ENCODE results near the gene DIPK1A. TPM values are rescaled to one million over a fixed set of nuclear protein-coding genes. Genes with fewer than 3 reads are reported as not detected.

The DIPK1A gene
- total and polyA plus RNA-seq, 2 donors (not counting 1 experiment from before 2014, with no cell fraction given) = 19.7 to 85.7 TPM

DNA sequence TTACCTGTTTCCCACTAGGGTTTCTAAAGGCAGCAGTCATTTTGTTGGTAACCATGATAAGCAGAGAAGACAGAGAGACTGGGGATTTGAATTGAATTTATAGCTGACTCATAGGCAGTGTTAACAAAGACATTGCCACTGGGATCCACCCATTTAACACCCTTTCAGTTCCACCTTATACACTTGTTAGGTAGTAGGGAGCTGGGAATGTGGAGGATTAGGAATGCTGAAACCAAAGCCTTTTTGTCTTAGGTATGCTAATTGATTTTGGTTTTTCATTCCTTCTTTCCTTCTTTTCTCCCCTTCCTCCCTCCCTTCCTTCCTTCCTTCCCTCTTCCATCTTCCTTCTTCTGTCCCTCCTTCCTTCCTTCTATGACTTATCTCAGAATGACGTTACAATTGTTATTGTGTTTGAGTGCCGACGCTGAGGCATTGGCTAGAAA, 168.9 kb downstream of the DIPK1A start:
- DNase-seq (ENCODE audit: low read depth in 2 of 2) = no peak

More for the DNA sequence above, 168.9 kb downstream of the DIPK1A start:
- H2AFZ ChIP-seq (ENCODE audit: low read length) = no peak overlapping the region
- no peak overlapping the region for H3K9ac ChIP-seq (ENCODE audit: insufficient read depth, low read length)
- no peaks in the 10 kb centered on the region for H3K36me3 ChIP-seq (ENCODE audit: control insufficient read depth, insufficient read depth, low read length)
- TF ChIP-seq, protein P1, sequence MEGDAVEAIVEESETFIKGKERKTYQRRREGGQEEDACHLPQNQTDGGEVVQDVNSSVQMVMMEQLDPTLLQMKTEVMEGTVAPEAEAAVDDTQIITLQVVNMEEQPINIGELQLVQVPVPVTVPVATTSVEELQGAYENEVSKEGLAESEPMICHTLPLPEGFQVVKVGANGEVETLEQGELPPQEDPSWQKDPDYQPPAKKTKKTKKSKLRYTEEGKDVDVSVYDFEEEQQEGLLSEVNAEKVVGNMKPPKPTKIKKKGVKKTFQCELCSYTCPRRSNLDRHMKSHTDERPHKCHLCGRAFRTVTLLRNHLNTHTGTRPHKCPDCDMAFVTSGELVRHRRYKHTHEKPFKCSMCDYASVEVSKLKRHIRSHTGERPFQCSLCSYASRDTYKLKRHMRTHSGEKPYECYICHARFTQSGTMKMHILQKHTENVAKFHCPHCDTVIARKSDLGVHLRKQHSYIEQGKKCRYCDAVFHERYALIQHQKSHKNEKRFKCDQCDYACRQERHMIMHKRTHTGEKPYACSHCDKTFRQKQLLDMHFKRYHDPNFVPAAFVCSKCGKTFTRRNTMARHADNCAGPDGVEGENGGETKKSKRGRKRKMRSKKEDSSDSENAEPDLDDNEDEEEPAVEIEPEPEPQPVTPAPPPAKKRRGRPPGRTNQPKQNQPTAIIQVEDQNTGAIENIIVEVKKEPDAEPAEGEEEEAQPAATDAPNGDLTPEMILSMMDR (conservative IDR thresholded peaks at IDR 0.05 in 1 of 2, IDR thresholded peaks at IDR 0.05 in 1 of 2; ENCODE audit: low read depth in 1 of 2, low read length in 2 of 2) = no peak
- TF ChIP-seq EZH2 (IDR thresholded peaks at IDR 0.05; ENCODE audit: low read length, missing control alignments) = no peak
- no peaks in the 10 kb centered on the region for H3K27me3 ChIP-seq (ENCODE audit: control insufficient read depth, insufficient read depth, low read length)
- no peak overlapping the region for H3K4me2 ChIP-seq (ENCODE audit: extremely low read depth, insufficient read depth, low read length)
- H3K4me1 ChIP-seq (ENCODE audit: control insufficient read depth, extremely low read depth, insufficient read depth, low read length) = no peaks in the 10 kb centered on the region
- H3K9me3 ChIP-seq (ENCODE audit: control insufficient read depth, insufficient read depth, low read depth, low read length) = no peaks in the 10 kb centered on the region
- H3K4me3 ChIP-seq (replicated peaks in 1 of 4; ENCODE audit: control extremely low read depth in 1 of 4, insufficient read depth in 1 of 4, low read depth in 3 of 4, low read length in 4 of 4) = no peak overlapping the region
- H4K20me1 ChIP-seq (ENCODE audit: control insufficient read depth, extremely low read depth, insufficient read depth, low read length) = no peaks in the 10 kb centered on the region
- no peaks in the 10 kb centered on the region for H3K79me2 ChIP-seq (ENCODE audit: control insufficient read depth, insufficient read depth, low read length)
- H3K27ac ChIP-seq (ENCODE audit: insufficient read depth, low read length) = no peak overlapping the region

Other genes with a start within 250 kb of the DIPK1A start
- 40.1 and 48.1 TPM in 2 replicates for gene EVI5, start 176.4 kb downstream of the DIPK1A start, total RNA-seq
- 31.9 and 32.5 TPM in 2 replicates for gene EVI5, start 176.4 kb downstream of the DIPK1A start, polyA plus RNA-seq
- gene RPL5, start 129.4 kb downstream of the DIPK1A start, total RNA-seq = 1,198 and 2,039 TPM in 2 replicates
- gene RPL5, start 129.4 kb downstream of the DIPK1A start, polyA plus RNA-seq = 1,777 and 2,145 TPM in 2 replicates
- 8.6 and 13.6 TPM in 2 replicates for gene MTF2, start 117.8 kb upstream of the DIPK1A start, total RNA-seq
- 8.9 and 14.3 TPM in 2 replicates for gene MTF2, start 117.8 kb upstream of the DIPK1A start, polyA plus RNA-seq
- gene TMED5, start 219.0 kb upstream of the DIPK1A start, total RNA-seq = 65.2 and 82.6 TPM in 2 replicates
- gene TMED5, start 219.0 kb upstream of the DIPK1A start, polyA plus RNA-seq = 54.7 and 56.0 TPM in 2 replicates
- 15.4 and 17.2 TPM in 2 replicates for gene CCDC18, start 219.3 kb upstream of the DIPK1A start, total RNA-seq
- gene CCDC18, start 219.3 kb upstream of the DIPK1A start, polyA plus RNA-seq = 3.1 and 6.6 TPM in 2 replicates

Data from fibroblast of lung (primary cell).